ENCODE measurements around the gene FBXW8. TPM values are rescaled to one million over a fixed set of nuclear protein-coding genes. Genes with fewer than 3 reads are reported as not detected.
A peak's percentile ranks its signal among the peaks of the same experiment; 100 is the strongest.

Gene FBXW8
- total RNA-seq, 8 experiments from 2014 or later: 8.1 to 18.7 (median 12.2) TPM

- Histone ChIP-seq H3K27ac (no peak overlapping the region), H3K4me1 (replicated peaks in 1 of 2) (no peaks in the 10 kb centered on the region), H3K4me3 (no peak overlapping the region)
- 62 to 94% (median 78%) methylated on average over 4 to 14 of the region's 17 CpGs; no CpG with 5 or more reads in 1 of the 10 experiments for WGBS, 10 experiments
- no peak for ATAC-seq (replicated peaks in 6 of 8)
- in situ Hi-C loops (cut with MboI; ENCODE audit: low pct_unique_long_range_greater_than_20kb in 2 of 9, low sequenced_read_pairs in 9 of 9, unreplicated experiment in 9 of 9): no loop called here
Measured at GRCh38 chr12:117069101-117069797, 158.5 kb downstream of the FBXW8 start.

GRCh38 chr12:117069926-117070900, 159.5 kb downstream of the FBXW8 start:
- Histone ChIP-seq H3K27ac (no peak overlapping the region), H3K4me1 (replicated peaks in 1 of 2) (no peaks in the 10 kb centered on the region), H3K4me3 (no peak overlapping the region)
- WGBS, 10 experiments: 66 to 100% (median 90%) methylated on average over 1 to 9 of the region's 14 CpGs; no CpG with 5 or more reads in 4 of the 10 experiments
- ATAC-seq (replicated peaks in 6 of 8): peak in 3 of 8 experiments; percentile 65 to 97 (median 97)
- in situ Hi-C loops (cut with MboI; ENCODE audit: low pct_unique_long_range_greater_than_20kb in 2 of 9, low sequenced_read_pairs in 9 of 9, unreplicated experiment in 9 of 9): no loop called here

- no peaks in the 10 kb centered on the region for H3K4me1 ChIP-seq (replicated peaks in 1 of 2)
- in situ Hi-C loops (cut with MboI; ENCODE audit: low pct_unique_long_range_greater_than_20kb in 2 of 9, low sequenced_read_pairs in 9 of 9, unreplicated experiment in 9 of 9): no loop called here
- 47 to 100% (median 78%) methylated on average over 1 to 5 of the region's 5 CpGs for WGBS, 10 experiments
- H3K4me3 ChIP-seq: no peak overlapping the region
- no peak overlapping the region for H3K27ac ChIP-seq
- no peak for ATAC-seq (replicated peaks in 6 of 8)
Measured at GRCh38 chr12:117071009-117071408, 160.3 kb downstream of the FBXW8 start.

GRCh38 chr12:117072106-117072505, 161.4 kb downstream of the FBXW8 start:
- in situ Hi-C loops (cut with MboI; ENCODE audit: low pct_unique_long_range_greater_than_20kb in 2 of 9, low sequenced_read_pairs in 9 of 9, unreplicated experiment in 9 of 9): no loop called here
- Histone ChIP-seq H3K4me1 (replicated peaks in 1 of 2) (no peaks in the 10 kb centered on the region), H3K27ac (no peak overlapping the region), H3K4me3 (no peak overlapping the region)
- 17 to 96% (median 78%) methylated on average over 2 to 4 of the region's 5 CpGs; no CpG with 5 or more reads in 5 of the 10 experiments for WGBS, 10 experiments
- no peak for ATAC-seq (replicated peaks in 6 of 8)

- WGBS, 10 experiments: 37 to 100% (median 80%) methylated on average over 2 to 6 of the region's 10 CpGs
- in situ Hi-C loops (cut with MboI; ENCODE audit: low pct_unique_long_range_greater_than_20kb in 2 of 9, low sequenced_read_pairs in 9 of 9, unreplicated experiment in 9 of 9): no loop called here
- Histone ChIP-seq H3K4me3 (no peak overlapping the region), H3K27ac (no peak overlapping the region), H3K4me1 (replicated peaks in 1 of 2) (no peaks in the 10 kb centered on the region)
- ATAC-seq (replicated peaks in 6 of 8): no peak
Measured at GRCh38 chr12:117072736-117073490, 162.2 kb downstream of the FBXW8 start.

GRCh38 chr12:117073611-117074010, 162.9 kb downstream of the FBXW8 start:
- no peak overlapping the region for H3K27ac ChIP-seq
- no peak overlapping the region for H3K4me3 ChIP-seq
- ATAC-seq (replicated peaks in 6 of 8): no peak
- H3K4me1 ChIP-seq (replicated peaks in 1 of 2): no peaks in the 10 kb centered on the region
- in situ Hi-C loops (cut with MboI; ENCODE audit: low pct_unique_long_range_greater_than_20kb in 2 of 9, low sequenced_read_pairs in 9 of 9, unreplicated experiment in 9 of 9): no loop called here
- 8 to 88% (median 62%) methylated on average over 1 to 4 of the region's 5 CpGs; no CpG with 5 or more reads in 2 of the 10 experiments for WGBS, 10 experiments

- H3K4me1 ChIP-seq (replicated peaks in 1 of 2): no peaks in the 10 kb centered on the region
- WGBS, 10 experiments: 20 to 94% (median 86%) methylated on average over 1 to 18 of the region's 24 CpGs; no CpG with 5 or more reads in 1 of the 10 experiments
- H3K4me3 ChIP-seq: no peak overlapping the region
- no peak overlapping the region for H3K27ac ChIP-seq
- in situ Hi-C loops (cut with MboI; ENCODE audit: low pct_unique_long_range_greater_than_20kb in 2 of 9, low sequenced_read_pairs in 9 of 9, unreplicated experiment in 9 of 9): no loop called here
- peak in 1 of 8 experiments; percentile 55 for ATAC-seq (replicated peaks in 6 of 8)
Measured at GRCh38 chr12:117076410-117077372, 165.9 kb downstream of the FBXW8 start.

GRCh38 chr12:117079487-117079886, 168.7 kb downstream of the FBXW8 start:
- H3K27ac ChIP-seq: no peak overlapping the region
- WGBS, 10 experiments: 76 to 100% (median 100%) methylated on average over 1 to 2 of the region's 4 CpGs; no CpG with 5 or more reads in 6 of the 10 experiments
- in situ Hi-C loops (cut with MboI; ENCODE audit: low pct_unique_long_range_greater_than_20kb in 2 of 9, low sequenced_read_pairs in 9 of 9, unreplicated experiment in 9 of 9): no loop called here
- H3K4me3 ChIP-seq: no peak overlapping the region
- H3K4me1 ChIP-seq (replicated peaks in 1 of 2): peaks cover 4 to 5% of the 10 kb centered on the region in 2 donors
- peak in 3 of 8 experiments; percentile 44 to 56 (median 54) for ATAC-seq (replicated peaks in 6 of 8)

- peaks cover 8 to 11% of the 10 kb centered on the region in 2 donors for H3K4me1 ChIP-seq (replicated peaks in 1 of 2)
- no peak overlapping the region for H3K4me3 ChIP-seq
- H3K27ac ChIP-seq: no peak overlapping the region
- ATAC-seq (replicated peaks in 6 of 8): peak in 2 of 8 experiments; percentile 29 to 53
- in situ Hi-C loops (cut with MboI; ENCODE audit: low pct_unique_long_range_greater_than_20kb in 2 of 9, low sequenced_read_pairs in 9 of 9, unreplicated experiment in 9 of 9): no loop called here
- WGBS, 10 experiments: 0 to 100% (median 61%) methylated on average over 1 to 3 of the region's 6 CpGs; no CpG with 5 or more reads in 4 of the 10 experiments
Measured at GRCh38 chr12:117080661-117081144, 170.0 kb downstream of the FBXW8 start.
